Measurements from ENCODE around the gene MLLT3.

Gene MLLT3

DNA sequence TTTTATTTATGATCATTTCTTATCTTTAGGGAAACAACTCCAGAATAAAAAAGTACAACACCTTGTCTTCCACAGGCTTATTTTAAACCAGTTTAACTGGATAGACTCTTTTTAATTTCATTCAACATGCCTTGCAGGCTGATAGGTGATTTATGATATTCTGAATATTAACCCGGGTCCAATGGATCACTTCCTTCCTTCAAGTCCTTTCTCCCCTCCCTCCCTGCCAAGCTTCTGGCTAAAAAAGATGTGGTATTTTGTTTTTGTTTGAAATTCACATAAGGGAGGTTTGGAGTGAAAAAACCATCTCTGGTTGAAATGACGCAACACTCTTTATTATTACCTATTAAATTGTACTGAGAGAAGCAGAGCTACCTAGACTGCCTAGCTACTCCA is 265.3 kb downstream of the MLLT3 start:
- CTCF ChIA-PET = interaction anchor here (0.6 to 1.7 kb wide), 12 partner anchors 10 to 586 kb away, joined by 3 to 10 read pairs (median 4); no protein-coding TSS in a partner anchor
- DNase-seq (ENCODE audit: extremely low spot score) = no peak
- no peak for TF ChIP-seq CTCF (IDR thresholded peaks at IDR 0.05; ENCODE audit: control extremely low read depth, extremely low read depth, low read depth, missing control alignments)
- POLR2A ChIA-PET = no interaction called here

DNA sequence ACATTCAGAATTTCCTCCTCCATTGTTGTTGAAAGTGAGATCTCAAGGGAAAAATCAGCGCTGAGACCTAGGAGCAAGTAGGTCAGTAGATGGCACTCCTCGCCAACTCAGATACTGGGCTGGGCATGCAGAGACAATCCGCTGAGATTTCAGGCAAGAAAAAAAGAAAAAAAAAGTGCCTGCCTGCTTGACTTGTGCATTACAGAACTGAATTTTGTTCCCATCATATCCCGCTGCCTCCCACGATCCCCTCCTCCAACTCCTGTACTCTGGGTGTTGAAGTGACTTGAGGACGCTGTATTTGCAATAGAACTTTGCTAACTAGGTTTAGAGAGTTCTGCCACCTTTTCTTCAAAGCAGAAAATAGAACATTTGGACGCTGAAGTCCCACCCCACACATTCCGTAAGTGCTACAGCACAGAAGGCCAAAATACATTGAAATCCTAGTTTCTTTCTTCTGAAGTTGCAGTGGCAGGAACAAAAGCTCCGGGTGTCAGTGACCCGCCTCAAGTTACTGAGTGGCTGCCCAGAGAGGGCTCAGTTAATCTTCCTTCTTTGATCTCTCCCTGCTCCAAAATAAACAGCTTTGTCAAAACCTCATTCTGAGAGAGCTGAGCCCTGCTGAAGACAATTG is 265.8 kb downstream of the MLLT3 start:
- POLR2A ChIA-PET = no interaction called here
- CTCF ChIA-PET = interaction anchor here (0.6 to 2.9 kb wide), 12 partner anchors 10 to 585 kb away, joined by 3 to 16 read pairs (median 4); no protein-coding TSS in a partner anchor
- peak; percentile 75 for TF ChIP-seq CTCF (IDR thresholded peaks at IDR 0.05; ENCODE audit: control extremely low read depth, extremely low read depth, low read depth, missing control alignments)
- DNase-seq (ENCODE audit: extremely low spot score) = peak; percentile 54

GRCh38 chr9:20355022-20355421 is 267.3 kb downstream of the MLLT3 start:
- POLR2A ChIA-PET = interaction anchor here (0.5 kb wide), 1 partner anchor 636 kb away, joined by 5 read pairs; no protein-coding TSS in a partner anchor
- TF ChIP-seq CTCF (IDR thresholded peaks at IDR 0.05; ENCODE audit: control extremely low read depth, extremely low read depth, low read depth, missing control alignments) = no peak
- CTCF ChIA-PET = interaction anchor here (0.6 to 2.9 kb wide), 10 partner anchors 40 to 828 kb away, joined by 3 to 16 read pairs (median 4); partner anchors contain the start of gene MLLT3
- DNase-seq (ENCODE audit: extremely low spot score) = peak; percentile 23

DNA sequence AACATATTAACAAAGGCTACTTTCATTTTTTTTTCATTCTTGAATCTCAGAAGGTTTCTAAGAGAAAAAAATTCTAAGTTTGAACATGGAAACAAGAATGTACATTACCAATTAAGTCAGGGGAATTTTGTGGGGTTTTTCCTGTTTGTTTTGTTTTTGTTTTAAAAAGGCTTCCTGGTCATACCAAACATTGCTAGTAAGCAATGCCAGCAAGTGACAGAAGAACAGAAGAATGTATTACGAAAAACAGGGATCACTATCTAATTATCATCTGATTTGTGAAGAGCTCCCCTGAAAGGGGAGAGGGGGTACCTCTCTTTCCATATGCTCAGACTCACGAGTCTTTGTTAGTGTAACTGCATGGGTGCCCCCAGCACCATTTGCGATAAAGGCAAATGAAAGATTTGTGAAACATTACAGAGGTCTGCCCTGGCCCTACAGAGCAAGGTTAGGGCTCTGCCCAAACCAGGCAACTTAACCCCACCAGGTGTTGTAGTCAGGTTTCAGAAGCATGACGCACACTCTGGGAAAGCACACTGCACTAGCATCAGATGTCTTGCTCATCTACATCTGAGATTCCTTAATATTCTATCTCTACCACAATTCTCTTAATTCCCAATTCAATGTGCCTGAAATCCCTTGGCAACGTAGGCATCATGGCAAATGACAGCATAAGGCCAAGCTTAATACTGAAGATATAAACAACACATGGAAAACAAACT is 268.2 kb downstream of the MLLT3 start:
- ChIA-PET POLR2A (no interaction called here), CTCF (interaction anchor here (1.1 to 2.9 kb wide), 5 partner anchors 8 to 829 kb away, joined by 3 to 16 read pairs (median 4); no protein-coding TSS in a partner anchor)
- DNase-seq (ENCODE audit: extremely low spot score) = no peak
- no peak for TF ChIP-seq CTCF (IDR thresholded peaks at IDR 0.05; ENCODE audit: control extremely low read depth, extremely low read depth, low read depth, missing control alignments)

DNA sequence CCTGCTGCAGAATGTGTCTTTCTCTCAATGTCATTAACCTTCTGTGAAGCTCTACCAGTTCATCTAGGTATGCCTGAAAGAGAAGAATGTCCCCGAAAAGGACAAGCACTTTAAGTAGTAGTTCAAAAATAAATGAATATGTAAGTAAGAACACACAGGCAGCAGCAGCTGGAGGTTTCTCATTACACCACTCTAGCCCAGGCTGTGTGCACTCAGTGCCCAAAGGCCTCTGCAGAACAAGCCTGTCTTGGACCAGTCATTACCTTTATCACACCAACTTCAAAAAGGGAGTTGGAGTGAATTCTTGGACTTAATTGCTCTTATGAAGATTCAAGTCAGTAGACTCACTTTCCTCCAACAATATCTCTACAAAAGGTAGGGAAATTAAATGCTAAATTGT is 268.8 kb downstream of the MLLT3 start:
- CTCF ChIA-PET = interaction anchor here (1.1 to 2.9 kb wide), 4 partner anchors 9 to 588 kb away, joined by 3 to 16 read pairs (median 4); no protein-coding TSS in a partner anchor
- no peak for DNase-seq (ENCODE audit: extremely low spot score)
- POLR2A ChIA-PET = no interaction called here
- TF ChIP-seq CTCF (IDR thresholded peaks at IDR 0.05; ENCODE audit: control extremely low read depth, extremely low read depth, low read depth, missing control alignments) = no peak

DNA sequence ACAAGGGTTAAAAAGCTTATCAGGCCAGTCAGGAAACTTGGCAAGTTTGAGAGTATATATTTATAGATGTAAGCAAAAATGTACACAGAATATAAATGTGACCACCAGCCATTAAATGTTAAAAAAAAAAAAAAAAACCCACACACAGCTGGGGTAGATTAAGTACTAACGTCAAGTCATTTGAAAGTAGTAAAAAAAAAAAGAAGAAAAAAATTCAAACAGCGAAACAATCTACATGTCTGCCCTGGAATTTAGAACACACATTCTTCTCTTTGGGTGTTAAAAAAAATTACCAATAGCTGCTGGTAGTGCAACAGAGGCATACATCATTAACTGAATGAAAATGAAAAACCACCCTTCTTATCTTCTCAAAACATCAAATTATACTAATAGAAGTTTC is 269.7 kb downstream of the MLLT3 start:
- POLR2A ChIA-PET = no interaction called here

More for the DNA sequence above, 269.7 kb downstream of the MLLT3 start:
- DNase-seq (ENCODE audit: extremely low spot score) = no peak
- CTCF ChIA-PET = interaction anchor here (1.4 kb wide), 1 partner anchor 10 kb away, joined by 4 read pairs; no protein-coding TSS in a partner anchor
- TF ChIP-seq CTCF (IDR thresholded peaks at IDR 0.05; ENCODE audit: control extremely low read depth, extremely low read depth, low read depth, missing control alignments) = no peak
